K562 (cell line): ENCODE measurements around the gene SLC48A1. TPM values are rescaled to one million over a fixed set of nuclear protein-coding genes. Genes with fewer than 3 reads are reported as not detected.

Experiments
- CC2D1A ChIP-seq: fragments of 450-650 bp; IDR thresholded peaks from 2 replicates; pipeline ENCODE4 v1.6.1; 2017; ENCODE audit warnings: mild to moderate bottlenecking
- HDAC1 ChIP-seq, 2 experiments: fragments of 450-650 bp; IDR thresholded peaks; 2 replicates each; pipeline ENCODE4 v1.6.1; 2016 to 2017; ENCODE audit warnings: inconsistent platforms in 1 of 2, mild to moderate bottlenecking in 1 of 2, moderate library complexity in 1 of 2
- MED1 ChIP-seq: sonication (generic); formaldehyde crosslinking; IDR thresholded peaks from 2 replicates; pipeline ENCODE4 v1.8.1; 2023; ENCODE audit warnings: missing genetic modification reagents, borderline replicate concordance
- RUNX1 ChIP-seq: sonication (generic); IDR thresholded peaks from 2 replicates; pipeline ENCODE4 v1.6.1; 2016; ENCODE audit warnings: antibody characterized with exemption, low read depth
- polyA plus RNA-seq, 8 experiments: library from polyadenylated mRNA; depleted of rRNA in 4 of 8; stranded (reverse) in 5 of 8; unstranded in 3 of 8; fragments of >200 nt; fragmentation: Nextera tagmentation in 2 of 8; fragmentation: Illumina TruSeq in 1 of 8; extraction: Ambion mirVana in 2 of 8; extraction: Trizol in 1 of 8; gene quantifications; 2 replicates each; pipeline versions ENCODE4 v1.2.1 to v1.2.3, GENCODE V29; 2011 to 2014; ENCODE audit warnings: inconsistent platforms in 1 of 8, missing spikeins in 1 of 8
- total RNA-seq, 7 experiments: library from RNA; depleted of rRNA in 6 of 7; stranded (reverse); fragments of >200 nt in 6 of 7; fragmentation: Illumina TruSeq in 2 of 7; extraction: Trizol in 2 of 7; gene quantifications; 2 replicates each; pipeline versions ENCODE4 v1.2.1 to v1.2.3, GENCODE V29; 2011 to 2021; ENCODE audit warnings: low replicate concordance in 1 of 7
- TF ChIP-seq, protein P1 (sequence below): fragments of 450-650 bp; IDR thresholded peaks from 2 replicates; pipeline ENCODE4 v1.6.1; 2016; ENCODE audit warnings: low read depth
- TF ChIP-seq, protein P2 (sequence below): fragments of 250-450 bp; sonication (Bioruptor Pico); IDR thresholded peaks from 2 replicates; pipeline ENCODE4 v1.8.0; 2021; ENCODE audit warnings: moderate library complexity, mild to moderate bottlenecking, inconsistent platforms
- TF ChIP-seq, protein P3 (sequence below), 2 experiments: IDR thresholded peaks in 1 of 2; conservative IDR thresholded peaks in 1 of 2; 2 replicates each; pipeline ENCODE4 v1.6.1; 2016; ENCODE audit warnings: low read depth in 2 of 2, mild to moderate bottlenecking in 1 of 2, missing compliant biosample characterization in 1 of 2, missing genetic modification characterization in 1 of 2, moderate library complexity in 1 of 2
- TF ChIP-seq, protein P4 (sequence below), 3 experiments: fragments of 200-800 bp in 1 of 3; sonication (Bioruptor generic) in 1 of 3; sonication (generic) in 1 of 3; formaldehyde crosslinking in 1 of 3; IDR thresholded peaks; 2 replicates each; pipeline versions ENCODE4 v1.6.1 to v1.8.0; 2016 to 2022; ENCODE audit warnings: mild to moderate bottlenecking in 2 of 3, missing compliant biosample characterization in 2 of 3, missing genetic modification characterization in 2 of 3, missing genetic modification reagents in 1 of 3

The SLC48A1 gene
- total and polyA plus RNA-seq, 9 of the 15 experiments (the other 6 are each of a cell fraction or from before 2014, with no cell fraction given) = 10.7 to 37.5 (median 18.7) TPM

DNA sequence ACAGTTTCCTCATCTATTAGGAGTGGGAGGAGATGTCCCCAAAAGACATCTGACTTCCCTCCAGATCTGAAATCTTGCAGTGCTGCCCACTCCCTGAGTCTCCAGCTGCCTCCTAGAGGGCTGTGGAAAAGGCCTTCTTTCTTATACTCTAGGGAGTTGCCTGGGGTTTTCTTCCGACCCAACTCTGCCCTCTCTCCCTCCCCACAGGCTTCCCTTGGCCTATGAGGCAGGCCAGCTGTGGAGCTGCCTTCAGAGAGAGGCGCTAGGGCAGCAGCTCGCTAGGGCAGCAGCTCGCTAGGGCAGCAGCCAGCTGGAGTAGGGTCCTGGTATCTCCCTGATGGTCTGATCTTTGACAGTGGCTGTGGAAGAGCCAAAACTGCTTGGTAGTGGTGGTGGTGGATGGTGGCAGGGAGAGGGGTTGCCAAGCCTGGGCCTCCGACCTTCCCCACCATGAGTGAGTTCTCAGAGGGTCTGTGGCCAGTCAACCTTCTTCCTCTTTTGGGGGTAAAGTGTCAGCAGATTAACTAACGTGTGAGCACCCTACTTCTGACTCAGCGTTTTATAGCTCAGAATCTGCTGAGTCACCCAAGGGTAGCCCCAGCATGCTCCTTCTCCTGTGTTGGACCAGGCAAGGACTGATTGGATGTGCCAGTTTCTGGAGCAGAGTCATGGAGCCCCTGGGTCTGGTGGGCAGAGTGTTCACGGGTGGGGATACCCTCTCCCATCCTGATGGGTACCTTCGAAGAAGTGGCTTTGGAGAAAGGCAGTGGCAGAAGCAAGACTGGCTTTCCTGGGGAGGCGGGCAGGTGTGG is 2.3 kb downstream of the SLC48A1 start (continued):
- TF ChIP-seq, protein P1, sequence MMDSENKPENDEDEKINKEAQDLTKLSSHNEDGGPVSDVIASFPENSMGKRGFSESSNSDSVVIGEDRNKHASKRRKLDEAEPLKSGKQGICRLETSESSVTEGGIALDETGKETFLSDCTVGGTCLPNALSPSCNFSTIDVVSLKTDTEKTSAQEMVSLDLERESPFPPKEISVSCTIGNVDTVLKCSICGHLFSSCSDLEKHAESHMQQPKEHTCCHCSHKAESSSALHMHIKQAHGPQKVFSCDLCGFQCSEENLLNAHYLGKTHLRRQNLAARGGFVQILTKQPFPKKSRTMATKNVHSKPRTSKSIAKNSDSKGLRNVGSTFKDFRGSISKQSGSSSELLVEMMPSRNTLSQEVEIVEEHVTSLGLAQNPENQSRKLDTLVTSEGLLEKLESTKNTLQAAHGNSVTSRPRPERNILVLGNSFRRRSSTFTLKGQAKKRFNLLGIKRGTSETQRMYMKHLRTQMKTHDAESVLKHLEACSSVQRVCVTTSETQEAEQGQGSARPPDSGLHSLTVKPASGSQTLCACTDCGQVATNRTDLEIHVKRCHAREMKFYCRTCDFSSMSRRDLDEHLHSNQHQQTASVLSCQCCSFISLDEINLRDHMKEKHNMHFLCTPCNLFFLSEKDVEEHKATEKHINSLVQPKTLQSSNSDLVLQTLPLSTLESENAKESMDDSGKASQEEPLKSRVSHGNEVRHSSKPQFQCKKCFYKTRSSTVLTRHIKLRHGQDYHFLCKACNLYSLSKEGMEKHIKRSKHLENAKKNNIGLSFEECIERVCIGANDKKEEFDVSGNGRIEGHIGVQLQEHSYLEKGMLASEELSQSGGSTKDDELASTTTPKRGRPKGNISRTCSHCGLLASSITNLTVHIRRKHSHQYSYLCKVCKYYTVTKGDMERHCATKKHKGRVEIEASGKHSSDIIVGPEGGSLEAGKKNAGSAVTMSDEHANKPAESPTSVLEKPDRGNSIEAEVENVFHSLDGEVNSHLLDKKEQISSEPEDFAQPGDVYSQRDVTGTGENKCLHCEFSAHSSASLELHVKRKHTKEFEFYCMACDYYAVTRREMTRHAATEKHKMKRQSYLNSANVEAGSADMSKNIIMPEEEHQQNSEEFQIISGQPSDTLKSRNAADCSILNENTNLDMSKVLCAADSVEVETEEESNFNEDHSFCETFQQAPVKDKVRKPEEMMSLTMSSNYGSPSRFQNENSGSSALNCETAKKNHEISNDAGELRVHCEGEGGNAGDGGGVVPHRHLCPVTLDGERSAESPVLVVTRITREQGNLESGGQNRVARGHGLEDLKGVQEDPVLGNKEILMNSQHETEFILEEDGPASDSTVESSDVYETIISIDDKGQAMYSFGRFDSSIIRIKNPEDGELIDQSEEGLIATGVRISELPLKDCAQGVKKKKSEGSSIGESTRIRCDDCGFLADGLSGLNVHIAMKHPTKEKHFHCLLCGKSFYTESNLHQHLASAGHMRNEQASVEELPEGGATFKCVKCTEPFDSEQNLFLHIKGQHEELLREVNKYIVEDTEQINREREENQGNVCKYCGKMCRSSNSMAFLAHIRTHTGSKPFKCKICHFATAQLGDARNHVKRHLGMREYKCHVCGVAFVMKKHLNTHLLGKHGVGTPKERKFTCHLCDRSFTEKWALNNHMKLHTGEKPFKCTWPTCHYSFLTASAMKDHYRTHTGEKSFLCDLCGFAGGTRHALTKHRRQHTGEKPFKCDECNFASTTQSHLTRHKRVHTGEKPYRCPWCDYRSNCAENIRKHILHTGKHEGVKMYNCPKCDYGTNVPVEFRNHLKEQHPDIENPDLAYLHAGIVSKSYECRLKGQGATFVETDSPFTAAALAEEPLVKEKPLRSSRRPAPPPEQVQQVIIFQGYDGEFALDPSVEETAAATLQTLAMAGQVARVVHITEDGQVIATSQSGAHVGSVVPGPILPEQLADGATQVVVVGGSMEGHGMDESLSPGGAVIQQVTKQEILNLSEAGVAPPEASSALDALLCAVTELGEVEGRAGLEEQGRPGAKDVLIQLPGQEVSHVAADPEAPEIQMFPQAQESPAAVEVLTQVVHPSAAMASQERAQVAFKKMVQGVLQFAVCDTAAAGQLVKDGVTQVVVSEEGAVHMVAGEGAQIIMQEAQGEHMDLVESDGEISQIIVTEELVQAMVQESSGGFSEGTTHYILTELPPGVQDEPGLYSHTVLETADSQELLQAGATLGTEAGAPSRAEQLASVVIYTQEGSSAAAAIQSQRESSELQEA = no peak
- TF ChIP-seq RUNX1 (no peak), MED1 (CRISPR knock-in tag) (no peak), HDAC1 (IDR thresholded peaks at IDR 0.05) (peak in 1 of 2 experiments; percentile 67; a peak in 1 of 4 replicates), CC2D1A (no peak)
- TF ChIP-seq, protein P2, sequence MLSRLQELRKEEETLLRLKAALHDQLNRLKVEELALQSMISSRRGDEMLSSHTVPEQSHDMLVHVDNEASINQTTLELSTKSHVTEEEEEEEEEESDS (CRISPR knock-in tag) = no peak
- TF ChIP-seq, protein P3, sequence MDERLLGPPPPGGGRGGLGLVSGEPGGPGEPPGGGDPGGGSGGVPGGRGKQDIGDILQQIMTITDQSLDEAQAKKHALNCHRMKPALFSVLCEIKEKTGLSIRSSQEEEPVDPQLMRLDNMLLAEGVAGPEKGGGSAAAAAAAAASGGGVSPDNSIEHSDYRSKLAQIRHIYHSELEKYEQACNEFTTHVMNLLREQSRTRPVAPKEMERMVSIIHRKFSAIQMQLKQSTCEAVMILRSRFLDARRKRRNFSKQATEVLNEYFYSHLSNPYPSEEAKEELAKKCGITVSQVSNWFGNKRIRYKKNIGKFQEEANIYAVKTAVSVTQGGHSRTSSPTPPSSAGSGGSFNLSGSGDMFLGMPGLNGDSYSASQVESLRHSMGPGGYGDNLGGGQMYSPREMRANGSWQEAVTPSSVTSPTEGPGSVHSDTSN (CRISPR knock-in tag; IDR thresholded peaks at IDR 0.05; ENCODE audit: low read depth) = no peak
- TF ChIP-seq, protein P3 (tag; conservative IDR thresholded peaks at IDR 0.05; ENCODE audit: low read depth) = 0 out of 2 replicates have a peak, but pooled peaks have one; percentile 19
- TF ChIP-seq, protein P4, sequence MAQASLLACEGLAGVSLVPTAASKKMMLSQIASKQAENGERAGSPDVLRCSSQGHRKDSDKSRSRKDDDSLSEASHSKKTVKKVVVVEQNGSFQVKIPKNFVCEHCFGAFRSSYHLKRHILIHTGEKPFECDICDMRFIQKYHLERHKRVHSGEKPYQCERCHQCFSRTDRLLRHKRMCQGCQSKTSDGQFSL (CRISPR knock-in tag; IDR thresholded peaks at IDR 0.05) = no peak
- TF ChIP-seq, protein P4 (tag; IDR thresholded peaks at IDR 0.05) = no peak; a peak in 1 of 4 replicates
